Heart left ventricle (tissue), 16 donors: ENCODE results near the gene GDPD3. TPM values are rescaled to one million over a fixed set of nuclear protein-coding genes. Genes with fewer than 3 reads are reported as not detected.

Experiments used
- ATAC-seq, 4 donors: fragments of 200-7000 bp; cut with Tn5 transposase; one replicate each; pipeline ENCODE4 v1.9.1; 2020 to 2022; ENCODE audit warnings: moderate library complexity in 4 of 4, mild to moderate bottlenecking in 3 of 4, moderate number of reproducible peaks in 1 of 4
- DNase-seq, 5 donors: peaks; one replicate each; pipeline ENCODE4 v3.0.0-alpha.2; 2020
- H3K27ac ChIP-seq, 12 donors: fragments of 200-600 bp; sonication (generic) in 4 of 12; one replicate each; pipeline versions ENCODE4 v1.5.0 to v1.8.0; 2016 to 2022; ENCODE audit warnings: mild to moderate bottlenecking in 2 of 12
- H3K27me3 ChIP-seq, 9 donors: fragments of 200-600 bp; sonication (generic) in 2 of 9; one replicate each; pipeline versions ENCODE4 v1.5.1 to v1.8.0; 2016 to 2022; ENCODE audit warnings: mild to moderate bottlenecking in 3 of 9
- H3K36me3 ChIP-seq, 9 donors: fragments of 200-600 bp; sonication (generic) in 2 of 9; one replicate each; pipeline versions ENCODE4 v1.5.0 to v1.8.0; 2018 to 2022; ENCODE audit warnings: mild to moderate bottlenecking in 2 of 9
- H3K4me1 ChIP-seq, 12 donors: fragments of 200-600 bp; sonication (generic) in 4 of 12; one replicate each; pipeline versions ENCODE4 v1.5.0 to v1.8.0; 2016 to 2022; ENCODE audit warnings: mild to moderate bottlenecking in 3 of 12
- H3K4me3 ChIP-seq, 12 donors: fragments of 200-600 bp; sonication (generic) in 4 of 12; one replicate each; pipeline versions ENCODE4 v1.5.0 to v1.8.0; 2017 to 2022; ENCODE audit warnings: mild to moderate bottlenecking in 9 of 12, moderate library complexity in 4 of 12
- H3K9me3 ChIP-seq, 12 donors: fragments of 200-600 bp; sonication (generic) in 4 of 12; one replicate each; pipeline versions ENCODE4 v1.5.0 to v1.8.0; 2016 to 2022; ENCODE audit warnings: mild to moderate bottlenecking in 1 of 12
- POLR2A ChIP-seq, 2 donors: fragments of 450-650 bp; IDR thresholded peaks; one replicate each; pipeline ENCODE4 v1.6.1; 2017; ENCODE audit warnings: antibody characterized with exemption in 2 of 2, mild to moderate bottlenecking in 2 of 2, moderate library complexity in 2 of 2
- WGBS, 4 donors: extraction: QIAGEN DNeasy Blood & Tissue Kit in 2 of 4; methylation state at CpG; one replicate each; pipeline versions ENCODE4 v1.1.5 to v1.1.7; 2013 to 2018; 5-methylcytosine and 5-hydroxymethylcytosine counted together
- intact Hi-C, 10 donors: fragments of 100-400 bp; cut with DNase I; formaldehyde crosslinking; loops; one replicate each; pipeline versions ENCODE4 v1.11.1 to v1.14.2; 2022
- polyA plus RNA-seq, 2 donors: library from polyadenylated mRNA; stranded (reverse); fragments of 200-250 nt; gene quantifications; one replicate each; pipeline ENCODE4 v1.2.3, GENCODE V29; 2013
- total RNA-seq, 9 donors: library from RNA; depleted of rRNA in 2 of 9; stranded (reverse); fragments of >200 nt in 2 of 9; fragmentation: NEBNext Ultra II Directional in 3 of 9; extraction: Animal tissue kit (Norgen Biotek cat#: 25700) in 3 of 9; gene quantifications; one replicate each; pipeline versions ENCODE4 v1.1.0 to v1.2.4, GENCODE V29; 2016 to 2023
- TF ChIP-seq, protein P1 (sequence below), 12 donors: fragments of 200-600 bp; sonication (generic) in 4 of 12; IDR thresholded peaks; one replicate each; pipeline versions ENCODE4 v1.5.0 to v1.8.0; 2018 to 2022; ENCODE audit warnings: antibody characterized with exemption in 12 of 12, mild to moderate bottlenecking in 5 of 12
- donor health status: ischemic (EF 13 %, LVEDD 7.1; RV severe dilation, severe dysfunction).
- donor health status: healthy with polysubstance abuse.
- donor health status: DM: no; HTN: yes; CAD: no.
- donor health status: DM: no; HTN: no; CAD: no.
- donor health status: ischemic (EF 25% LVEDD 6.9; RV normal size, moderate dysfunction).
- donor health status: ischemic (EF 25% LVEDD 5.7; RV mildly dilated, moderate dysfunction).
- donor health status: healthy.
- donor health status: DM: yes; HTN: yes; CAD: no.
- donor health status: ischemic (EF 35%, LVEDD 5.7; RV mildly dilated, moderate dysfunction).
- donor health status: nonischemic (EF 11% LVEDD 7.7; RV severe dilation, severe dysfunction).
- donor health status: DM: yes; HTN: yes; CAD: no.
- donor health status: PGD.
- donor health status: ischemic (EF 29% LVEDD 5.4; RV normal size, mild dysfunction).
- donor health status: nonischemic (EF 23%, LVEDD 6.1; RV moderate dilation, normal function).

The GDPD3 gene
- total and polyA plus RNA-seq, 11 donors, result 0.36 to 5.3 (median 2.0) TPM

DNA sequence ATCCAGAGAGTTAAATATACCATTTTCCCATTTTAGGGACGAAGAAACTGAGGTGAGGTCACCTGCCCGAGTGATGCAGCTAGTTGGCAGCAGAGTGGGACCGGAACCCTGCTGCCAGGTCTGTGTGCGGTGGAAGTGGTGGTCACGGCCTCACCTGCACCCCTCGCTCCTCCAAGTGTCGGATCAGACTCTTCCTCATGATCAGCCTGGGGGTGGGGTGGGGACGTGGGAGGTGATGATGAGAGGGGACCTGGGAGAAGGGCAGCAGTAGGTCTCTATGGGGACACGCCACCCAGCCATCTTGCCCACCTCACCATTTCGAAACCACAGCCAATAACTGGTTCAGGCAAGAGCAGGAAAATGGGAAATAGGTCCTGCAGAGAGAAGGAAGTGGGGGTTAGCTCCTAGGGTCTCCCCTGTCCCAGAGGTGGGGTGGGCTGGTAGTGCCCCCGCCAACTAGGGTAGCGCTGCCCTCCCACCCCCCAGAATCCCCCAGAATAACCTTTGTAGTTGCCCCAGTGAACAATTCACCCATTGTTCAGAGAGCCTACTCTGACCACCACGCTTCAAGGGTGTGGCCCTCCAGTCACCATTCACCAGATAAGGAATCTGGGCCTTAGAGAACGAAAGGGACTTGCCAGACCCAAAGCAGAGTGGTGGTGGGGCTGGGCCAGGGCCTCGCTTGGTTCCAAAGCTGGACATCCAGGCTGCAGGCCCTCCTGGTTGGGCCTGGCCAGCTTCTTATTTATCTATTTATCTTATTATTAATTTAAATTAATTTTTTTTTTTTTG is 5.1 kb downstream of the GDPD3 start:
- intact Hi-C loops, result no loop called here
- no peak overlapping the region for H3K27ac ChIP-seq
- ATAC-seq (no peak), DNase-seq (no peak)
- TF ChIP-seq, protein P1, sequence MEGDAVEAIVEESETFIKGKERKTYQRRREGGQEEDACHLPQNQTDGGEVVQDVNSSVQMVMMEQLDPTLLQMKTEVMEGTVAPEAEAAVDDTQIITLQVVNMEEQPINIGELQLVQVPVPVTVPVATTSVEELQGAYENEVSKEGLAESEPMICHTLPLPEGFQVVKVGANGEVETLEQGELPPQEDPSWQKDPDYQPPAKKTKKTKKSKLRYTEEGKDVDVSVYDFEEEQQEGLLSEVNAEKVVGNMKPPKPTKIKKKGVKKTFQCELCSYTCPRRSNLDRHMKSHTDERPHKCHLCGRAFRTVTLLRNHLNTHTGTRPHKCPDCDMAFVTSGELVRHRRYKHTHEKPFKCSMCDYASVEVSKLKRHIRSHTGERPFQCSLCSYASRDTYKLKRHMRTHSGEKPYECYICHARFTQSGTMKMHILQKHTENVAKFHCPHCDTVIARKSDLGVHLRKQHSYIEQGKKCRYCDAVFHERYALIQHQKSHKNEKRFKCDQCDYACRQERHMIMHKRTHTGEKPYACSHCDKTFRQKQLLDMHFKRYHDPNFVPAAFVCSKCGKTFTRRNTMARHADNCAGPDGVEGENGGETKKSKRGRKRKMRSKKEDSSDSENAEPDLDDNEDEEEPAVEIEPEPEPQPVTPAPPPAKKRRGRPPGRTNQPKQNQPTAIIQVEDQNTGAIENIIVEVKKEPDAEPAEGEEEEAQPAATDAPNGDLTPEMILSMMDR (IDR thresholded peaks at IDR 0.05), result no peak
- no peak for TF ChIP-seq POLR2A (IDR thresholded peaks at IDR 0.05)
- H3K4me3 ChIP-seq, result no peak overlapping the region
- 85 to 93% (median 87%) methylated on average over 9 to 15 of the region's 15 CpGs for WGBS, 4 donors
- peaks cover 0 to 2% (median 0%) of the 10 kb centered on the region in 12 donors for H3K4me1 ChIP-seq
- H3K27me3 ChIP-seq, result no peaks in the 10 kb centered on the region
- peaks cover 0 to 87% (median 72%) of the 10 kb centered on the region in 9 donors for H3K36me3 ChIP-seq
- no peaks in the 10 kb centered on the region for H3K9me3 ChIP-seq

DNA sequence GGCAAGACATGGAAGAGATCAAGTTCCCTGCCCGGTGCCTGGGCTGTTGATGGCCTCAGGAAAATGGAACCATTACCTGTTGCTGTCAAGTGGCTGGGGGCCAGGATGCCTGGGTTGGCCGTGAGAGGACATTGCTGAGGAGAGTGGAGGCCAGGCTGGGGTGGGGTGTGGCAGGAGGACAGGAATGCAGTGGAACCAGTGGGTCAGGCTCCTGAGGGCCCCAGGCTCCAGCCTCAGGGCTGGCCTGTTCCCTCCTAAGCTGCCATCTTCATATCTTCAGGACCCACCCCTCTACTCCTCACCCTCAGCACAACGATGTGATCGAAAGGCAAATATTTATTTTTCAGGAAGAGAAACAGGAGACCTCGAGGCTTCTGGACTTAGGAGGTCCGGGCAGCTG is 8.8 kb downstream of the GDPD3 start:
- Histone ChIP-seq H3K36me3 (peaks cover 0 to 54% (median 43%) of the 10 kb centered on the region in 9 donors), H3K4me3 (no peak overlapping the region), H3K27me3 (no peaks in the 10 kb centered on the region), H3K9me3 (no peaks in the 10 kb centered on the region), H3K4me1 (no peaks in the 10 kb centered on the region), H3K27ac (no peak overlapping the region)
- 86 to 94% (median 92%) methylated on average over 6 of the region's 6 CpGs for WGBS, 4 donors
- peak in 1 of 4 donors; percentile 14 for ATAC-seq
- TF ChIP-seq POLR2A (IDR thresholded peaks at IDR 0.05), result no peak
- TF ChIP-seq, protein P1 (IDR thresholded peaks at IDR 0.05), result no peak
- no peak for DNase-seq
- intact Hi-C loops, result no loop called here

DNA sequence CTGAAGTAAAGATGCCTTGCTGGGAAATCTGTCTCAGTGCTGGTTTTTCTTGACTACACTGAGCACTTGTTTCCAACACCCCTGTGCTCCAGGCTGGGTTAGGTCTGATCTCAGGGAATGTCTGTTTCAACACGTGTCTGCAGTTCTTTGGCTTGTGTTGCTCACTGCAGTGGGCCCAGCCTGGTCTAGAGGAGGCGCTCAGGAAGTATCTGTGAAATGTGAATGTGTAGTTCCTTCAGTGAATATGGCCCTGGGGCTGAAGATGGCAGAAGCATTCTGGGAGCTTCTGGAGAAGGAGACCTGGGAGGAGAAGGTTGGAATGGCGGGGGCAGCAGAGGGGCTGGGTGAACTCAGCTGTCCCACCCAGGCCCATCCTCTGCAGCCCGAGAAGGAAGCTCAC is 9.2 kb downstream of the GDPD3 start:
- intact Hi-C loops, result no loop called here
- Histone ChIP-seq H3K4me1 (no peaks in the 10 kb centered on the region), H3K4me3 (no peak overlapping the region), H3K9me3 (peaks cover 0 to 4% (median 0%) of the 10 kb centered on the region in 12 donors), H3K36me3 (peaks cover 0 to 50% (median 41%) of the 10 kb centered on the region in 9 donors), H3K27ac (no peak overlapping the region), H3K27me3 (no peaks in the 10 kb centered on the region)
- 87 to 92% (median 89%) methylated on average over 4 of the region's 4 CpGs for WGBS, 4 donors
- TF ChIP-seq, protein P1 (IDR thresholded peaks at IDR 0.05), result no peak
- TF ChIP-seq POLR2A (IDR thresholded peaks at IDR 0.05), result no peak
- no peak for DNase-seq
- peak in 1 of 4 donors; percentile 15 for ATAC-seq

DNA sequence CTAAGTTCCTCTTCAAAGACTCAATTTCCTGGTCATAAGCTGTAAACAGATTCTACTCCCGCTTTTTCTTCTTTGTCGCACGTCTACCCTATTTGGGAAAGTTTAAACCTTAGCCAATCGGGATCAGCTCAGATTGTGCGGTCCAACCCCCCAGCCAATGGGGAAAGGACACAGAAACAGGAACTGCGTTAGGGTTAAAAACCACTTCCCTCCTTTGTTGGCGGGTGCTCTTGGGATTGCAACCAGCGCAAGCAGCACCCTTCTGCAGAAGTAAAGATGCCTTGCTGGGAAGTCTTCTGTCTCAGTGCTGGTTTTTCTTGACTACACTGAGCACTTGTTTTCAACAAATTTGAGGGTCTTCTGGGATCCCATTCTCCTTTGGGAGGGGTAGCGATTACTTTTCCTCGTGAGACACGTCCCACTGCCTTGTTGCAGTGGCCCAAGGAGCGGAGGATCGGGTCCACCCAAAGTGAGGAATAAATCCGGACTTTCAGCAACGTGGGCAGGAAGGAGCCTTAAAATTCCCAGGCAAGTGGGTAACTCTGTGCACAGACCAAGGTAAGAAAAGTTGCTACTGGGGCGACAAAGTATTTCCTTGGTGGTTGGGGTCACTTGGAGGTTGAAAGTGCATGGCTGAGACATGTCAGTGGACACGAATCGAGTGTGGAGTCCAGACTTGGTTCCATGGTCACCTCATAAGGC is 16.3 kb downstream of the GDPD3 start:
- Histone ChIP-seq H3K27me3 (no peaks in the 10 kb centered on the region), H3K4me3 (peak overlapping the region in 8 of 12 donors; percentile 65 to 96 (median 80)), H3K36me3 (peaks cover 0 to 25% (median 14%) of the 10 kb centered on the region in 9 donors), H3K4me1 (peaks cover 4 to 41% (median 29%) of the 10 kb centered on the region in 12 donors), H3K9me3 (peaks cover 0 to 31% (median 12%) of the 10 kb centered on the region in 12 donors), H3K27ac (peak overlapping the region; percentile 82 to 98 (median 94))
- intact Hi-C loops, result loop anchor here in 4 of 10 donors (1.0 to 10.0 kb wide), 5 partner anchors 26 to 318 kb away; partner anchors contain the start of genes CD2BP2 (in 1 of the 4), MAPK3 (in 1 of the 4), TLCD3B (in 1 of the 4) and ZNF771 (in 1 of the 4)
- WGBS, 4 donors, result 95 to 97% (median 97%) methylated on average over 18 of the region's 18 CpGs
- DNase-seq, result peak in 1 of 5 donors; percentile 38
- ATAC-seq, result no peak
- TF ChIP-seq POLR2A (IDR thresholded peaks at IDR 0.05), result no peak
- TF ChIP-seq, protein P1 (IDR thresholded peaks at IDR 0.05), result no peak
